HEK293 (cell line): ENCODE measurements around the gene AMOTL2.

Source experiments
- CTCF ChIA-PET: fragments of 350-600 bp; formaldehyde crosslinking; extraction: SDS; loops from one replicate; lab custom pipeline; 2021; ENCODE audit warnings: antibody characterized with exemption; lab: Yijun Ruan, JAX
- POLR2A ChIA-PET: fragments of 300-600 bp; formaldehyde crosslinking; extraction: SDS; loops from one replicate; lab custom pipeline; 2020; ENCODE audit warnings: antibody characterized with exemption, inconsistent platforms; lab: Yijun Ruan, JAX
- H3K27ac ChIP-seq: fragments of 200-500 bp; sonication (Bioruptor generic); 2 replicates; pipeline ENCODE4 v1.5.1; 2014; ENCODE audit warnings: low read depth, low read length, control low read depth, inconsistent platforms; ENCODE audit errors: extremely low read depth
- H3K36me3 ChIP-seq, 2 experiments: fragments of 200-500 bp in 1 of 2; sonication (Bioruptor generic) in 1 of 2; 1 replicate in 1 of 2; 2 replicates in 1 of 2; pipeline ENCODE4 v1.5.1; 2014 to 2017; ENCODE audit warnings: inconsistent platforms in 2 of 2, low read length in 2 of 2; ENCODE audit not compliant: control insufficient read depth in 2 of 2, insufficient read depth in 1 of 2
- H3K4me1 ChIP-seq: fragments of 200-500 bp; sonication (Bioruptor generic); 2 replicates; pipeline ENCODE4 v1.5.1; 2014; ENCODE audit warnings: mild to moderate bottlenecking, low read length, inconsistent platforms; ENCODE audit not compliant: control insufficient read depth, insufficient read depth
- H3K4me3 ChIP-seq: 2 replicates; pipeline ENCODE4 v1.5.1; 2011; ENCODE audit warnings: low read depth, mild to moderate bottlenecking, control low read depth, low read length, moderate library complexity
- H3K9me3 ChIP-seq: fragments of 200-500 bp; sonication (Bioruptor generic); 2 replicates; pipeline ENCODE4 v1.5.1; 2014; ENCODE audit warnings: low read depth, low read length, inconsistent platforms; ENCODE audit not compliant: control insufficient read depth, insufficient read depth
- FEZF1 ChIP-seq: fragments of 450-650 bp; formaldehyde crosslinking; IDR thresholded peaks from 2 replicates; pipeline ENCODE4 v1.5.1; 2016; ENCODE audit warnings: missing biosample characterization, missing genetic modification characterization
- GLIS2 ChIP-seq: fragments of 450-650 bp; formaldehyde crosslinking; IDR thresholded peaks from 2 replicates; pipeline ENCODE4 v1.5.1; 2016; ENCODE audit warnings: missing biosample characterization, missing genetic modification characterization
- HOXA7 ChIP-seq: sonication (generic); formaldehyde crosslinking; IDR thresholded peaks from 2 replicates; pipeline ENCODE4 v1.8.1; 2022; ENCODE audit warnings: missing genetic modification reagents, borderline replicate concordance
- IKZF3 ChIP-seq: fragments of 450-650 bp; IDR thresholded peaks from 2 replicates; pipeline ENCODE4 v1.5.0; 2018; ENCODE audit warnings: missing biosample characterization, mild to moderate bottlenecking, missing genetic modification characterization, moderate library complexity
- PRDM4 ChIP-seq: fragments of 450-650 bp; formaldehyde crosslinking; IDR thresholded peaks from 2 replicates; pipeline ENCODE4 v1.5.1; 2017; ENCODE audit warnings: missing biosample characterization, missing genetic modification characterization
- TSHZ1 ChIP-seq: fragments of 450-650 bp; formaldehyde crosslinking; IDR thresholded peaks from 2 replicates; pipeline ENCODE4 v1.5.1; 2016; ENCODE audit warnings: missing biosample characterization, missing genetic modification characterization, borderline replicate concordance
- WT1 ChIP-seq: fragments of 450-650 bp; formaldehyde crosslinking; IDR thresholded peaks from 2 replicates; pipeline ENCODE4 v1.5.1; 2016; ENCODE audit warnings: missing biosample characterization, missing genetic modification characterization
- ZBTB20 ChIP-seq: fragments of 450-650 bp; formaldehyde crosslinking; IDR thresholded peaks from 2 replicates; pipeline ENCODE4 v1.5.1; 2016; ENCODE audit warnings: missing biosample characterization, missing genetic modification characterization
- ZNF175 ChIP-seq: fragments of 450-650 bp; formaldehyde crosslinking; IDR thresholded peaks from 2 replicates; pipeline ENCODE4 v1.5.1; 2016; ENCODE audit warnings: missing biosample characterization, missing genetic modification characterization
- ZNF335 ChIP-seq: fragments of 450-650 bp; formaldehyde crosslinking; conservative IDR thresholded peaks from 2 replicates; pipeline ENCODE4 v1.5.1; 2016; ENCODE audit warnings: missing biosample characterization, missing genetic modification characterization
- ZNF366 ChIP-seq: fragments of 450-650 bp; formaldehyde crosslinking; conservative IDR thresholded peaks from 2 replicates; pipeline ENCODE4 v1.5.1; 2016; ENCODE audit warnings: missing biosample characterization, missing genetic modification characterization
- ZNF394 ChIP-seq: fragments of 450-650 bp; formaldehyde crosslinking; IDR thresholded peaks from 2 replicates; pipeline ENCODE4 v1.5.1; 2016; ENCODE audit warnings: missing biosample characterization, missing genetic modification characterization, mild to moderate bottlenecking, moderate library complexity, borderline replicate concordance
- ZNF549 ChIP-seq: fragments of 450-650 bp; IDR thresholded peaks from 2 replicates; pipeline ENCODE4 v1.5.1; 2018; ENCODE audit warnings: missing biosample characterization, missing genetic modification characterization, mild to moderate bottlenecking, inconsistent platforms, moderate library complexity
- ZNF561 ChIP-seq: fragments of 450-650 bp; IDR thresholded peaks from 2 replicates; pipeline ENCODE4 v1.5.1; 2018; ENCODE audit warnings: missing biosample characterization, missing genetic modification characterization, borderline replicate concordance
- ZNF585B ChIP-seq: fragments of 450-650 bp; formaldehyde crosslinking; IDR thresholded peaks from 2 replicates; pipeline ENCODE4 v1.5.1; 2016; ENCODE audit warnings: missing biosample characterization, missing genetic modification characterization
- ZNF830 ChIP-seq: fragments of 450-650 bp; IDR thresholded peaks from 2 replicates; pipeline ENCODE4 v1.5.0; 2018; ENCODE audit warnings: missing biosample characterization, missing genetic modification characterization, low read depth, mild to moderate bottlenecking, moderate library complexity
- ZSCAN16 ChIP-seq: fragments of 450-650 bp; formaldehyde crosslinking; IDR thresholded peaks from 2 replicates; pipeline ENCODE4 v1.5.1; 2016; ENCODE audit warnings: missing biosample characterization, missing genetic modification characterization
- ZSCAN30 ChIP-seq: fragments of 450-650 bp; IDR thresholded peaks from 2 replicates; pipeline ENCODE4 v1.5.1; 2018; ENCODE audit warnings: missing biosample characterization, mild to moderate bottlenecking, missing genetic modification characterization, moderate library complexity
- TF ChIP-seq, protein P1 (sequence below): fragments of 450-650 bp; formaldehyde crosslinking; IDR thresholded peaks from 2 replicates; pipeline ENCODE4 v1.5.1; 2016; ENCODE audit warnings: missing biosample characterization, missing genetic modification characterization
- TF ChIP-seq, protein P2 (sequence below): fragments of 450-650 bp; formaldehyde crosslinking; IDR thresholded peaks from 2 replicates; pipeline ENCODE4 v1.5.1; 2016; ENCODE audit warnings: missing biosample characterization, missing genetic modification characterization

Gene AMOTL2

DNA sequence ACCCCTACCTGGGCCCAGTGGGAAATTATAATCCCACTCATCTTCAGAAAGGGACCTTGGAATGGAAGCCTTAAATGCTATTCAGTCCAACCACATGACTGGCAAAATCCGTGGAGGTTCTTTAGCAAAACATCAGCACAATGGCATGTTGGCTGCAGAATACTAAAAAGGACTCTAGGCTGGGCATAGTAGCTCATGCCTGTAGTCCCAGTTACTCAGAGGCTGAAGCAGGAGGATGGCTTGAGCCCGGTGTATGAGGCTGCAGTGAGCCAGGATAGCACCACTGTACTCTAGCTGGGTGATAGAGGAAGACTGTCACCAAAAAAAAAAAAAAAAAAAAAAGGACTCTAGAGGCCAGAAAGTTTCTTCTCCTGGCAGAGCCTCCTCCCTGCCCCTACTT is 63.0 kb downstream of the AMOTL2 start:
- H3K27ac ChIP-seq = no peak overlapping the region
- no peak for TF ChIP-seq HOXA7 (CRISPR knock-in tag)
- TF ChIP-seq ZSCAN30 (tag by site-specific recombination) = no peak
- no peak for TF ChIP-seq ZNF394 (tag by site-specific recombination)
- TF ChIP-seq ZSCAN16 = no peak
- TF ChIP-seq ZNF175 (tag by site-specific recombination) = no peak
- no peak for TF ChIP-seq ZNF830
- TF ChIP-seq ZNF561 (tag by site-specific recombination) = no peak
- TF ChIP-seq ZNF366 = no peak
- H3K9me3 ChIP-seq = no peaks in the 10 kb centered on the region
- CTCF ChIA-PET = interaction anchor here (0.9 to 7.0 kb wide), 3 partner anchors 68 to 164 kb away, joined by 3 to 124 read pairs (median 5); no protein-coding TSS in a partner anchor
- no peaks in the 10 kb centered on the region for H3K36me3 ChIP-seq
- POLR2A ChIA-PET = interaction anchor here (0.6 to 1.5 kb wide), 2 partner anchors 163 to 369 kb away, joined by 3 to 5 read pairs; no protein-coding TSS in a partner anchor
- H3K4me3 ChIP-seq = no peak overlapping the region
- no peaks in the 10 kb centered on the region for H3K4me1 ChIP-seq

GRCh38 chr3:134309987-134310700 is 64.1 kb downstream of the AMOTL2 start:
- Histone ChIP-seq H3K9me3 (no peaks in the 10 kb centered on the region), H3K36me3 (no peaks in the 10 kb centered on the region), H3K27ac (no peak overlapping the region), H3K4me1 (no peaks in the 10 kb centered on the region), H3K4me3 (no peak overlapping the region)
- TF ChIP-seq ZNF585B (tag by site-specific recombination) (no peak), PRDM4 (tag by site-specific recombination) (no peak), FEZF1 (peak; percentile 11; the same call in 1 of the 2 replicates), WT1 (peak; percentile 44; the same call in 1 of the 2 replicates)
- CTCF ChIA-PET = interaction anchor here (1.3 to 7.0 kb wide), 9 partner anchors 54 to 171 kb away, joined by 3 to 124 read pairs (median 14); no protein-coding TSS in a partner anchor
- POLR2A ChIA-PET = interaction anchor here (0.7 to 1.5 kb wide), 3 partner anchors 64 to 176 kb away, joined by 3 read pairs; partner anchors contain the start of genes AMOTL2, ANAPC13 and CEP63

DNA sequence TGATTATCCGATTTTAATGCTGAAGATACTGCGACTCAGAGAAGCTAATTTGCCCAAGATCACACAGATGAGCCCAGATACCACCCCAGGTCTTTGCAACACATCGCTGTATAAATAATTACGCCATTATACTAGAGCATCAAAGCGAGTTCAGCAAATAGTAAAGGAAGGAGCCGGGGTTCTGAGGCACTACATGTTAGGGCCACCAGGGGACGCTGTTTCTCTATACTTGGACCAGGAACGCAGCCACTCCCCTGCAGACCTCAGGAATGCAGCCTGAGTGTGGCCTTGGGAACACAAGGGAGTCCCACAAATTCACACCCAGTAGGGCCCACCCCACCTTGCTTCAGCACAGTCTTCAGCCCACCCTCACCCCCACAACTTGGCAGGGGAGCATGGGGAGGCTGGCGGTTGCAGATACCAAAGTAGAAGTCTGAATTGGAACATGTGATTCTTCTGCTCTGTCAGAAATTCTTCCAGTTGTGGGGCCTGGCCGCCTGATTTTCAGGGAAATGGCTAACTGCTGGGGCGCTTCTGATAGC is 65.8 kb downstream of the AMOTL2 start:
- no peak overlapping the region for H3K4me3 ChIP-seq
- no peaks in the 10 kb centered on the region for H3K36me3 ChIP-seq
- H3K4me1 ChIP-seq = no peaks in the 10 kb centered on the region
- ChIA-PET CTCF (interaction anchor here (0.6 to 7.0 kb wide), 39 partner anchors 9 to 380 kb away, joined by 3 to 124 read pairs (median 4); partner anchors contain the start of gene AMOTL2), POLR2A (interaction anchor here (0.7 to 1.4 kb wide), 4 partner anchors 49 to 67 kb away, joined by 3 to 7 read pairs (median 3); no protein-coding TSS in a partner anchor)
- H3K9me3 ChIP-seq = no peaks in the 10 kb centered on the region
- no peak overlapping the region for H3K27ac ChIP-seq
- TF ChIP-seq ZBTB20 = no peak
- peak; percentile 48; the same call in 1 of the 2 replicates for TF ChIP-seq GLIS2 (tag by site-specific recombination)
- TF ChIP-seq, protein P1, sequence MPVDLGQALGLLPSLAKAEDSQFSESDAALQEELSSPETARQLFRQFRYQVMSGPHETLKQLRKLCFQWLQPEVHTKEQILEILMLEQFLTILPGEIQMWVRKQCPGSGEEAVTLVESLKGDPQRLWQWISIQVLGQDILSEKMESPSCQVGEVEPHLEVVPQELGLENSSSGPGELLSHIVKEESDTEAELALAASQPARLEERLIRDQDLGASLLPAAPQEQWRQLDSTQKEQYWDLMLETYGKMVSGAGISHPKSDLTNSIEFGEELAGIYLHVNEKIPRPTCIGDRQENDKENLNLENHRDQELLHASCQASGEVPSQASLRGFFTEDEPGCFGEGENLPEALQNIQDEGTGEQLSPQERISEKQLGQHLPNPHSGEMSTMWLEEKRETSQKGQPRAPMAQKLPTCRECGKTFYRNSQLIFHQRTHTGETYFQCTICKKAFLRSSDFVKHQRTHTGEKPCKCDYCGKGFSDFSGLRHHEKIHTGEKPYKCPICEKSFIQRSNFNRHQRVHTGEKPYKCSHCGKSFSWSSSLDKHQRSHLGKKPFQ (tag by site-specific recombination) = peak; percentile 60; the same call in 1 of the 2 replicates
- peak; percentile 49; the same call in 1 of the 2 replicates for TF ChIP-seq ZSCAN30 (tag by site-specific recombination)
- TF ChIP-seq ZNF549 (tag by site-specific recombination) = no peak
- no peak for TF ChIP-seq TSHZ1
- TF ChIP-seq, protein P2, sequence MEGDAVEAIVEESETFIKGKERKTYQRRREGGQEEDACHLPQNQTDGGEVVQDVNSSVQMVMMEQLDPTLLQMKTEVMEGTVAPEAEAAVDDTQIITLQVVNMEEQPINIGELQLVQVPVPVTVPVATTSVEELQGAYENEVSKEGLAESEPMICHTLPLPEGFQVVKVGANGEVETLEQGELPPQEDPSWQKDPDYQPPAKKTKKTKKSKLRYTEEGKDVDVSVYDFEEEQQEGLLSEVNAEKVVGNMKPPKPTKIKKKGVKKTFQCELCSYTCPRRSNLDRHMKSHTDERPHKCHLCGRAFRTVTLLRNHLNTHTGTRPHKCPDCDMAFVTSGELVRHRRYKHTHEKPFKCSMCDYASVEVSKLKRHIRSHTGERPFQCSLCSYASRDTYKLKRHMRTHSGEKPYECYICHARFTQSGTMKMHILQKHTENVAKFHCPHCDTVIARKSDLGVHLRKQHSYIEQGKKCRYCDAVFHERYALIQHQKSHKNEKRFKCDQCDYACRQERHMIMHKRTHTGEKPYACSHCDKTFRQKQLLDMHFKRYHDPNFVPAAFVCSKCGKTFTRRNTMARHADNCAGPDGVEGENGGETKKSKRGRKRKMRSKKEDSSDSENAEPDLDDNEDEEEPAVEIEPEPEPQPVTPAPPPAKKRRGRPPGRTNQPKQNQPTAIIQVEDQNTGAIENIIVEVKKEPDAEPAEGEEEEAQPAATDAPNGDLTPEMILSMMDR = peak; percentile 82
- TF ChIP-seq IKZF3 = no peak
- TF ChIP-seq ZNF335 (tag by site-specific recombination) = 0 out of 2 replicates have a peak, but pooled peaks have one; percentile 14
